ENCODE results near the gene SLC7A6OS.

The SLC7A6OS gene

GRCh38 chr16:68257906-68258800, 52.6 kb downstream of the SLC7A6OS start:
- no peak for DNase-seq (ENCODE audit: low read depth in 2 of 3, low spot score in 1 of 3)

GRCh38 chr16:68257251-68257905, 53.4 kb downstream of the SLC7A6OS start:
- no peak for DNase-seq (ENCODE audit: low read depth in 2 of 3, low spot score in 1 of 3)

DNA sequence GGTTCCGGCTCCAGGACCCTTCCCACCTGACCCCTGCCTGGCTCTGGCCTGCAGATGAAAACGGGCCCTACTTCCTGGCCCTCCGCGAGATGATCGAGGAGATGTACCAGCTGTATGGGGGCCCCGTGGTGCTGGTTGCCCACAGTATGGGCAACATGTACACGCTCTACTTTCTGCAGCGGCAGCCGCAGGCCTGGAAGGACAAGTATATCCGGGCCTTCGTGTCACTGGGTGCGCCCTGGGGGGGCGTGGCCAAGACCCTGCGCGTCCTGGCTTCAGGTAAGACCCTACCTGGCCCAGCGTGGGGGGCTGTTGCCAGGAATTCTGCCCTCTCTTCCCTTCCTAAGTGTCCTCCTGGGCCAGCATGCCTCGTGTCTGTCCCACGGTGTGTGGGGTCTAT, 55.0 kb downstream of the SLC7A6OS start:
- DNase-seq (ENCODE audit: low read depth in 2 of 3, low spot score in 1 of 3): no peak

DNA sequence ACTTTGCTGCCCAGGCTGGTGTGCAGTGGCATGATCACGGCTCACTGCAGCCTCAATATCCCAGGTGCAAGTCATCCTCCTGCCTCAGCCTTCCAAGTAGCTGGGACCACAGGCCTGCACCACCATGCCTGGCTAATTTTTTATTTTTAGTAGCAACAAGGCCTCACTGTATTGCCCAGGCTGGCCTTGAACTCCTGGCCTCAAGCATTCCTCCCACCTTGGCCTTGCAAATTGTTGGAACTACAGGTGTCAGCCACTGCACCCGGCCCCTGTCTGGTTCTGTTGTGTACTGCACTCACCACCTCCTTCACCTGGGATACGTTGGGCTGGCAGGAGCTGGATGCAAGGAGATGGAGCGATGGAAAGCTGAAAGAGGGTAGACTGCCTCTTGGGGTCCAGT, 57.0 kb downstream of the SLC7A6OS start:
- DNase-seq (ENCODE audit: low read depth in 2 of 3, low spot score in 1 of 3): no peak

GRCh38 chr16:68252383-68252782, 58.4 kb downstream of the SLC7A6OS start:
- no peak for DNase-seq (ENCODE audit: low read depth in 2 of 3, low spot score in 1 of 3)

- DNase-seq (ENCODE audit: low read depth in 2 of 3, low spot score in 1 of 3): no peak
These were observed 58.9 kb downstream of the SLC7A6OS start for GRCh38 chr16:68251832-68252231.

DNA sequence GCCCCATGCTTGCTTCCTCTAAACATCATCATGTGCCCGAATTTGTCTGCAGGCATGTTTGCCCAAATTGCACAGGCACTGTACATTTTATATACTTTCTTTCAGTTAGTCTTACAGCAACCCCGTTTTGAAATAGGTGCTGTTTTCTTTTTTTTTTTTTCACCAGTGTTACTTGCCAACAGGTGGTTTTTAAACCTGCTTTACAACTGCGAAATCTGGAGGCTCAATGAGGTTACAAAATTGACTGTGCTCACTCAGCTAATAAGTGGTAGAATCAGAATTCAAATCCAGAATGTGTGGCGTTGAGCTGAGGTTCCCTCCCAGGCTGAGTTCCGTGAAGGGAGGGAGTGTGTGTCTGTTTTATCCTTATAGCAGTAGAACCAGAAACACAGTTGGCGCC, 59.8 kb downstream of the SLC7A6OS start:
- no peak for DNase-seq (ENCODE audit: low read depth in 2 of 3, low spot score in 1 of 3)

- DNase-seq (ENCODE audit: low read depth in 2 of 3, low spot score in 1 of 3): no peak
These were observed 61.4 kb downstream of the SLC7A6OS start for GRCh38 chr16:68249371-68249770.
